Activated gamma-delta T cell treated with Interleukin-2 at 50 U/mL for 16 hours (primary cell): ENCODE measurements around the gene RNF121.

Experiments
- DNase-seq: peaks from one replicate; pipeline ENCODE4 v3.0.0-alpha.2; 2020

Gene RNF121

DNA sequence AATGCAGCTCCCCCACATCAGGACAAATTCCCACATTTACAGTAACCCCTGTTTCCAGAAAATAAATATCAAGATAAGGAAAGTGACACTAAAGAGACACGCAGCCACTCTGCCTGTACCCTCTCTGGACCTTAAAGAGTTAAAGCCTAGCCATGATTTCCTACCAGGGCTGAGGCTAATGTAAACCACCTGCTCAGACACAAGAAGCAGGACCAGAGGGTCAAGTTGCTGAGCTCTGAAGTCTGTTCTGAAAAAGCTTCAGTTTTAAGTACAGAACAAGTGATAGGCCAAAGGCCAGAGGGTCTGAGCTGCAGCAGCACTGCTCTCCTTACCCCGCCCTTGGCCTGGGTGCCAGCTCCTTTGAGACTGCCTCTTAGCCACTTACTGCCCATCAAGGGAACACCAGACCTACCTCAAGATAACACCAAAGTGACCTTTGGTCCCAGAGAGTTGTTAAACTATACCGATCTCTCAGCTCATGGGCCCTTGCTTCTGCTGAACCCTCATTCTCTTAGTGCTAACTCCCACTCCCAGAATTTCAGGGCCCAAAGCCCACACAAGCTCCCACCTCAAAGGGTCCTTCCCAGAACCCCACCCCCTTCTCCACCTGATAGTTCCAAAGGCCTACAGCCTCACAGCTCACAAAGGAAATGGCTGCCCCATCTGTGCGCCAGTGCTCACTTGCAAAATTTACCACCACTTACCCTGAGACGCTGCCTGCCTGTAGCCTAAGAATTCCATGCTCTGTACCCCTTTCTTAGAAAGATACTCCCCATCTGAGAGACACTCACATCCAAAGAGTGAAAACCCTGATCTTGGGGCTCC lies 110.4 kb downstream of the RNF121 start:
- DNase-seq: no peak

DNA sequence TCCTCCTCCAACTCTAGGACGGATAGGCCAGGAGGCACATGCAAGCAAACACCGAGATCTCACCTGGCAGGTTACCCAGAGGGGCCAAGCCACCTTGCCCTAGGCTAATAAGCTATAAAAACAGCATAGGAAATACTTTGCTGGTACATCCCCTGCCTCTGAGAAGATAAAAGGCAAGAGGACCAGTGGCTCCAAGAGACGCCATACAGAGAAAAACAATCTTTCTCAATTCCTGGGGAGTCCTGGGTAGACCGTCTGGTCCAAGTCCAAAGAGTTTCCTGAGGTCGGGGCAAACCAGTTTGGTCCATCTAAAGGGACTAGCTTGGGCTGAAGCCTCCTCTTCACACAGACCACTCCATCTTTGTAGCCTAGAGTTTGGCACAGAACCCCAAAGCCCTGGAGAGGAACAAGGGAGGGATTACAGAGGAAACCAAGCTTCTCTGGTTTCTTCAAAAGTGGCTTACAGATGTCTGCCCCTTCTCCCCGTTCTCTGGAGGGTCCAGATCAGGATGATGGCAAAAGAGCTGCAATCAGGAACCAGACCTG lies 111.1 kb downstream of the RNF121 start:
- DNase-seq: no peak

DNA sequence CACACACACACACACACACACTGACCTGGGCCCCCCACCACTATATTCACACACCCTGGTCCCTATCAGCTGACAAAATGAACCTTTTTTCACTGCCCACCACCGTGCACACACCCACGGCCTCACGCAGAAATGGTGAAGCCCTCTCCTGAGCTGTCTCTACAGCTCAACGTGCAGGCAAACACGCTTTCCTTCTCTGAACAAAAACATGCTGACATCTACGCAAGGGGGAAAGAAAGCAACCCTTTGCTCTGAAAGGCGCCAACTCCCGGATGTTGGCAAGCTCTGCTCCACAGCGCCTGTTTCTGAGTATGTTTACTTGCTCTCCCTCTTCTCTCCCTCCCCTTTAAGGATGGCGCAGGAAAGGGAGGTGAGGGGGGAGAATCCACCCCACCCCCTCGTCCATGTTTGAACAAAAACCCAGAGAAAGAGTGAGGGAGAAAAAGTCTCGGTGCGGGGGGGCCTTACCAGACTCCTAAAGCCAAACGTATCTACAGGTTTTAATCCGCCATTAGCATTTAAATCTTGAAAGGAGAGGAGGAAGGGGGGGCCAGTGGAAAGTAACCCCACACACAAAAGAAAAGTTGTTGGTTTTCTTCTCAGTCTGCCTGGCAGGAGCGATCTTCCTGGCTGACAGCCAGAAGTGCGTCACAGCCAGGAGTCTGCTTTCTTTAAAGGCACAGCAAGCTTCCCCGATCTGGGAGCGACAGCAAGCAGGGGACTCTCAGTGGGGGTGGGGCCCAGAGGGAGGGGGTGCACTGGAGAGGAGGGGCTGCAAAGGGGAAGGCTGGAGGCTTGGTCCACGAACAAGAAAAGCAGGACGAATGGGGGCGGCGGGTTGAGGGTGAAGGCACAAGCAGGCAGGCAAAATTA lies 111.9 kb downstream of the RNF121 start:
- DNase-seq: peak; percentile 73

DNA sequence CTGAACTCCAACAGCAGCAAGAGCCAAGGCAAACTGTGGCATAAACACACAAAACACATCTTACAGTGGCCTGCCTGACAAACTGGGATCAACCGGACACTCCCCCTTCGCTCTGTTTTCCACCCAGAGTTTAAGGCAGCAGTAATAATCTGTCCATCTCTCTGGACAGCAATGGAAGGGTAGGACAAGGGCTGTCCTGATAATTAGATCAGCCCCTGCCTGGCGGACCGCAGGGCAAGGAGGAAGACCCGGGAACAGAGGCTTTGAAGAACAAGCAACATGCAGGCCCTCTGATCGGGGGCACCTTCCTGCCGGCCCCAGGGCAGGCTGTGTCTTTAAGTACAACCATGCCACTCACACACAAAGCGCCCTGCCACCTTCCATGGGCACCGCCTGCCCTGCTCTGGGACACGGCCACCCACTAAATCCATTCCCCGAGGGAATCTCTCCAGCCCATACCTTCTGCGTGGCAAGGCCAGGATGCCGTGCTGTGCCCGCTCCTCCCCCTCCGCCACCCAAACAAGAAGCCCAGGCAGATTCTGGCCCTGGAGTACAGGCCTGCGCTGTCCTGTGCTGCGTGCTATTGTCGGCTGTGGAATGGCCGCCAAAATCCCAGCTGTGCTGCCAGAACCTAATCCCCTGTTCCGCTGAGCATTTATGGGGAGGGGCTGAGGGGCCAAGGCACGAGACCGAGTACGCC lies 112.7 kb downstream of the RNF121 start:
- peak; percentile 46 for DNase-seq

DNA sequence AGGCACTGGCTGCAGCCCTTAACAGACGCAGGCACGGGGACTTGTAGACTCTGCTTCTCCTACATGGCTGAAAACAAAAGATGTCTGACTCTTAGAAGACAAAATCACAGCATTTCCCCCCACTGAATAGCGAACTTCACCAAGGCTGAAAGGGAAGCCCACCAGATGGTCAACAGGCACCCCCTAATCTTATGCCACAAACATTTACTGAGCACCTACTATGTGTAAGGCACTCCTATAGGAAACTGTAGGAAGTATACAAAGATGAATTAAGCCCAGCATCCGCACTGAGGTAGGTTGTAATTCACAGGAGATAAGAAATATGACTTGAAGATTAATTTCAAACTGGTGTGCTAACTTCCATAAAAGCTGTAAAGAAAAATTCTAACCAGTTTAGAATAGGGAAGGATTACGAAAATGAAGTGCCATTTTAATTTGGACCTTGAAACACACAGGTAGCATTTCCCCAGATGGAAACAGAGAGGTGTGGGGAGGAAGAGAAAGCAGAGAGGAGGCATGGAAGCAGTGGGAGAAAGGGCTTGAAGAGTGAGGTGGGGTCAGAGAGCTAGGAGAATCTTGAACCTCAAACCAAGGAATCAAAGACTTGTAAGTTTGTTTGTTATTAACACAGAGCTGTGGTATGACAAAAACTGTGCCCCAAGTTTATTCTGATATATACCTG lies 113.4 kb downstream of the RNF121 start:
- DNase-seq: no peak

DNA sequence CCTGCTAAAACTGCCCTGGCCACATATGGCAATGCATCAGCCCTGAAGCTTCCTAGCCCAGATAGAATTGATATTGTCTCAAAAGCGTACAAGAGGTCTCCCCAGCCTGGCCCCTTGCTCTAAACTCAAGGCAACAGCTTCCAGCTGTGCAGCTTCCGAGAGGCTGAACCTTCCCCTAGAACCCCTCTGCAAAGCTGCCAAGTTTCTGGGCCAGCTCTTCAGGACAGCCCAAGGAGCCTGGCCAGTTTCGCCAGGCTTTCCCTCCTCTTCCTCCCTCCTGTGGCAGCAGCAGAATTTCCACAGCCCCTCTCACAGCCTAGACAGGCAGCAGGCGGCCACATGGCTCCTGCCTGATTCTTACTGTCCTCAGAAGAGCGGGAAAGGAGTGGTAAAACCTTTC lies 117.0 kb downstream of the RNF121 start:
- no peak for DNase-seq
